H1 (cell line): ENCODE data around the gene NDUFA13. TPM values are rescaled to one million over a fixed set of nuclear protein-coding genes. Genes with fewer than 3 reads are reported as not detected.

Experiments used
- CTCF ChIA-PET: fragments of 300-600 bp; sonication (Branson Sonifier 250); formaldehyde crosslinking; loops from one replicate; lab custom pipeline; 2021; ENCODE audit not compliant: partially characterized antibody; lab: Charles Lee
- POLR2A ChIA-PET: fragments of 300-600 bp; sonication (Branson Sonifier 250); formaldehyde crosslinking; loops from one replicate; lab custom pipeline; 2021; ENCODE audit warnings: inconsistent platforms; ENCODE audit not compliant: partially characterized antibody; lab: Charles Lee
- DNase-seq, 2 experiments: peaks; one replicate each; pipeline versions ENCODE4 v3.0.0 to v3.0.0-alpha.2; 2010 to 2022; ENCODE audit warnings: low spot score in 2 of 2, low read depth in 1 of 2, mixed read lengths in 1 of 2
- FAIRE-seq: peaks from 2 replicates; lab custom pipeline; 2011; peaks lifted over from hg19 to GRCh38; lab: Jason Lieb, UNC
- H2AFZ ChIP-seq: 2 replicates; pipeline ENCODE4 v1.8.1; 2012; ENCODE audit warnings: low read length, inconsistent platforms
- H2AK5ac ChIP-seq: 2 replicates; pipeline ENCODE4 v1.6.1; 2013; ENCODE audit warnings: low read depth, low read length
- H2BK120ac ChIP-seq: replicated peaks from 2 replicates; pipeline ENCODE3; 2013; ENCODE audit warnings: low read depth, low read length, inconsistent platforms
- H2BK12ac ChIP-seq: 2 replicates; pipeline ENCODE4 v1.6.1; 2013; ENCODE audit warnings: low read depth, low read length
- H2BK15ac ChIP-seq: 2 replicates; pipeline ENCODE4 v1.6.1; 2013; ENCODE audit warnings: low read length
- H2BK20ac ChIP-seq: 2 replicates; pipeline ENCODE4 v1.6.1; 2013; ENCODE audit warnings: low read length
- H2BK5ac ChIP-seq: 2 replicates; pipeline ENCODE4 v1.6.1; 2013; ENCODE audit warnings: low read depth, low read length
- H3K14ac ChIP-seq: 2 replicates; pipeline ENCODE4 v1.6.1; 2013; ENCODE audit warnings: inconsistent platforms; ENCODE audit not compliant: insufficient read length
- H3K18ac ChIP-seq: 2 replicates; pipeline ENCODE4 v1.6.1; 2013; ENCODE audit warnings: low read length; ENCODE audit errors: extremely low read depth
- H3K23ac ChIP-seq: 2 replicates; pipeline ENCODE4 v1.6.1; 2013; ENCODE audit warnings: inconsistent platforms; ENCODE audit not compliant: insufficient read length
- H3K23me2 ChIP-seq: 2 replicates; pipeline ENCODE4 v1.6.1; 2013; ENCODE audit warnings: low read depth, low read length
- H3K27ac ChIP-seq: 2 replicates; pipeline ENCODE4 v1.6.1; 2011; ENCODE audit warnings: low read depth, low read length, inconsistent platforms
- H3K27me3 ChIP-seq, 4 experiments: replicated peaks in 1 of 4; 1 replicate in 1 of 4; 2 replicates in 3 of 4; pipeline versions ENCODE4 v1.6.1 to v1.8.1; 2011 to 2013; ENCODE audit warnings: low read length in 3 of 4, mild to moderate bottlenecking in 3 of 4, inconsistent platforms in 2 of 4, mixed read lengths in 2 of 4, moderate library complexity in 1 of 4; ENCODE audit not compliant: control insufficient read depth in 3 of 4, insufficient read depth in 3 of 4; ENCODE audit errors: extremely low read depth in 1 of 4
- H3K36me3 ChIP-seq, 4 experiments: 2 replicates each; pipeline versions ENCODE4 v1.6.1 to v1.8.1; 2011 to 2013; ENCODE audit warnings: mild to moderate bottlenecking in 4 of 4, low read length in 3 of 4, moderate library complexity in 2 of 4, control low read depth in 1 of 4, inconsistent platforms in 1 of 4; ENCODE audit not compliant: insufficient read depth in 4 of 4, control insufficient read depth in 2 of 4
- H3K4ac ChIP-seq: replicated peaks from 2 replicates; pipeline ENCODE3; 2013; ENCODE audit warnings: low read length, low read depth, mixed read lengths, inconsistent platforms; ENCODE audit not compliant: insufficient read length
- H3K4me1 ChIP-seq, 4 experiments: replicated peaks in 1 of 4; 1 replicate in 1 of 4; 2 replicates in 3 of 4; pipeline versions ENCODE4 v1.6.1 to v1.8.1; 2011 to 2013; ENCODE audit warnings: low read length in 3 of 4, inconsistent platforms in 2 of 4, mixed read lengths in 1 of 4; ENCODE audit not compliant: insufficient read depth in 4 of 4, control insufficient read depth in 3 of 4
- H3K4me2 ChIP-seq, 2 experiments: 2 replicates each; pipeline versions ENCODE4 v1.6.1 to v1.8.1; 2011 to 2013; ENCODE audit warnings: low read depth in 2 of 2, low read length in 2 of 2, control low read depth in 1 of 2, inconsistent platforms in 1 of 2, mild to moderate bottlenecking in 1 of 2; ENCODE audit not compliant: insufficient read depth in 1 of 2
- H3K4me3 ChIP-seq, 4 experiments: fragments of 200-600, 300-600 bp in 1 of 4; sonication (generic), shearing (Covaris generic), sonication (Bioruptor Twin) in 1 of 4; 2 replicates each; pipeline versions ENCODE4 v1.5.1 to v1.8.1; 2011 to 2016; ENCODE audit warnings: low read length in 4 of 4, low read depth in 3 of 4, control low read depth in 2 of 4, inconsistent platforms in 2 of 4, mild to moderate bottlenecking in 2 of 4, mixed read lengths in 1 of 4, moderate library complexity in 1 of 4; ENCODE audit not compliant: insufficient read depth in 2 of 4; ENCODE audit errors: extremely low read depth in 1 of 4
- H3K56ac ChIP-seq: replicated peaks from 2 replicates; pipeline ENCODE3; 2013; ENCODE audit warnings: low read depth, mild to moderate bottlenecking, mixed read lengths, low read length, inconsistent platforms; ENCODE audit not compliant: insufficient read length
- H3K79me1 ChIP-seq: 2 replicates; pipeline ENCODE4 v1.6.1; 2013; ENCODE audit warnings: low read depth, low read length, control low read depth
- H3K79me2 ChIP-seq, 2 experiments: 2 replicates each; pipeline versions ENCODE4 v1.6.1 to v1.8.1; 2012 to 2013; ENCODE audit warnings: low read length in 2 of 2, mild to moderate bottlenecking in 2 of 2, inconsistent platforms in 1 of 2; ENCODE audit not compliant: insufficient read depth in 2 of 2, control insufficient read depth in 1 of 2
- H3K9ac ChIP-seq, 4 experiments: replicated peaks in 1 of 4; 1 replicate in 1 of 4; 2 replicates in 3 of 4; pipeline versions ENCODE4 v1.6.1 to v1.8.1; 2011 to 2013; ENCODE audit warnings: low read depth in 3 of 4, low read length in 3 of 4, control low read depth in 2 of 4, mild to moderate bottlenecking in 2 of 4, moderate library complexity in 2 of 4, inconsistent platforms in 1 of 4; ENCODE audit errors: extremely low read depth in 1 of 4
- H3K9me3 ChIP-seq, 2 experiments: 2 replicates each; pipeline versions ENCODE4 v1.6.1 to v1.8.1; 2012 to 2013; ENCODE audit warnings: mild to moderate bottlenecking in 2 of 2, moderate library complexity in 2 of 2, control low read depth in 1 of 2, inconsistent platforms in 1 of 2, low read depth in 1 of 2, low read length in 1 of 2, mixed read lengths in 1 of 2; ENCODE audit not compliant: insufficient read depth in 2 of 2
- H4K20me1 ChIP-seq, 2 experiments: replicated peaks in 1 of 2; 2 replicates each; pipeline versions ENCODE3 to v1.8.1; 2011 to 2013; ENCODE audit warnings: inconsistent platforms in 2 of 2, low read length in 2 of 2, mild to moderate bottlenecking in 1 of 2; ENCODE audit not compliant: insufficient read depth in 2 of 2, control insufficient read depth in 1 of 2
- H4K5ac ChIP-seq: 2 replicates; pipeline ENCODE4 v1.6.1; 2013; ENCODE audit warnings: low read length, low read depth, mixed read lengths, inconsistent platforms; ENCODE audit not compliant: insufficient read length
- H4K8ac ChIP-seq: 2 replicates; pipeline ENCODE4 v1.8.0; 2013; ENCODE audit warnings: mild to moderate bottlenecking, moderate library complexity, low read length, inconsistent platforms; ENCODE audit not compliant: insufficient read depth; ENCODE audit errors: extremely low read depth
- H4K91ac ChIP-seq: replicated peaks from 2 replicates; pipeline ENCODE3; 2013; ENCODE audit warnings: low read length, mixed read lengths, inconsistent platforms; ENCODE audit not compliant: insufficient read length
- ATF2 ChIP-seq: IDR thresholded peaks from 2 replicates; pipeline ENCODE4 v1.6.1; 2012; ENCODE audit warnings: low read length, inconsistent platforms
- CHD1 ChIP-seq: IDR thresholded peaks from 2 replicates; pipeline ENCODE4 v1.6.1; 2012; ENCODE audit warnings: low read depth, low read length, improper control_type of control experiment
- GTF2F1 ChIP-seq: IDR thresholded peaks from 2 replicates; pipeline ENCODE4 v1.6.1; 2012; ENCODE audit warnings: low read depth, low read length, improper control_type of control experiment, borderline replicate concordance
- KDM5A ChIP-seq: fragments of 200-600 bp; IDR thresholded peaks from 2 replicates; pipeline ENCODE4 v1.7.1; 2012; ENCODE audit warnings: mild to moderate bottlenecking, low read length, inconsistent platforms, mixed read lengths
- MAX ChIP-seq: IDR thresholded peaks from 2 replicates; pipeline ENCODE4 v1.6.1; 2012; ENCODE audit warnings: inconsistent platforms
- RBBP5 ChIP-seq: IDR thresholded peaks from 2 replicates; pipeline ENCODE4 v1.7.1; 2012; ENCODE audit warnings: low read depth, mild to moderate bottlenecking, inconsistent platforms, low read length, moderate library complexity, borderline replicate concordance
- SIN3A ChIP-seq, 2 experiments: IDR thresholded peaks in 1 of 2; conservative IDR thresholded peaks in 1 of 2; 2 replicates each; pipeline ENCODE4 v1.6.1; 2011 to 2012; ENCODE audit warnings: low read length in 2 of 2, improper control_type of control experiment in 1 of 2, low read depth in 1 of 2, mild to moderate bottlenecking in 1 of 2
- SRF ChIP-seq: IDR thresholded peaks from 2 replicates; pipeline ENCODE4 v1.6.1; 2011; ENCODE audit warnings: mild to moderate bottlenecking, low read depth, low read length, moderate library complexity
- TEAD4 ChIP-seq: IDR thresholded peaks from 2 replicates; pipeline ENCODE4 v1.6.1; 2012; ENCODE audit warnings: low read depth, low read length, inconsistent platforms, mixed read lengths
- WGBS, 2 experiments: shearing (Covaris generic) in 1 of 2; methylation state at CpG; one replicate each; pipeline versions ENCODE4 v1.1.6 to v1.1.7; 2013 to 2015; ENCODE audit warnings: low lambda C conversion rate in 2 of 2, mixed read lengths in 2 of 2, inconsistent platforms in 1 of 2, low coverage in 1 of 2, missing lambda C conversion rate in 1 of 2; ENCODE audit not compliant: insufficient replicate concordance in 2 of 2, insufficient coverage in 1 of 2, insufficient read length in 1 of 2; ENCODE audit errors: extremely low coverage in 1 of 2, missing lambda C conversion rate in 1 of 2; 5-methylcytosine and 5-hydroxymethylcytosine counted together
- polyA plus RNA-seq, 7 experiments: library from polyadenylated mRNA; depleted of rRNA in 3 of 7; stranded (reverse) in 5 of 7; unstranded in 2 of 7; fragments of >200 nt in 5 of 7; fragments of 200-250 nt in 2 of 7; gene quantifications; 1 replicate in 5 of 7; 2 replicates in 1 of 7; 4 replicates in 1 of 7; pipeline versions ENCODE4 v1.2.1 to v1.2.3, GENCODE V29; 2011 to 2013; ENCODE audit warnings: missing spikeins in 2 of 7, mixed read lengths in 2 of 7
- total RNA-seq: library from RNA; stranded (reverse); fragmentation: NEBNext Ultra II Directional; extraction: Animal tissue kit (Norgen Biotek cat#: 25700); gene quantifications from 2 replicates; pipeline ENCODE4 v1.2.1, GENCODE V29; 2021

Gene NDUFA13
- total and polyA plus RNA-seq, 2 of the 8 experiments (the other 6 are each of a cell fraction or from before 2014, with no cell fraction given): 413 to 1,105 TPM

- CTCF ChIA-PET: interaction anchor here (0.6 to 20.0 kb wide), 12 partner anchors 10 to 241 kb away, joined by 3 to 223 read pairs (median 4); no protein-coding TSS in a partner anchor
- H3K79me1 ChIP-seq: no peaks in the 10 kb centered on the region; the same call in 1 of the 2 replicates
- no peak for TF ChIP-seq ATF2
- no peak for TF ChIP-seq RBBP5
- no peak for TF ChIP-seq GTF2F1
- no peak for TF ChIP-seq SIN3A (conservative IDR thresholded peaks at IDR 0.05 in 1 of 2, IDR thresholded peaks at IDR 0.05 in 1 of 2; ENCODE audit: low read depth in 1 of 2, low read length in 2 of 2)
- TF ChIP-seq SRF: no peak
- no peak for TF ChIP-seq CHD1
- TF ChIP-seq KDM5A: no peak
- no peak for TF ChIP-seq TEAD4
- TF ChIP-seq MAX: no peak
Measured at GRCh38 chr19:19568802-19569756, 53.1 kb downstream of the NDUFA13 start.

More at GRCh38 chr19:19568802-19569756, 53.1 kb downstream of the NDUFA13 start:
- no peaks in the 10 kb centered on the region; the same call in 1 of the 2 replicates for H3K23me2 ChIP-seq
- H3K4me3 ChIP-seq: no peak overlapping the region
- H3K27ac ChIP-seq: no peak overlapping the region
- H3K36me3 ChIP-seq: no peaks in the 10 kb centered on the region; a peak in 1 of 8 replicates
- no peak overlapping the region for H2BK12ac ChIP-seq
- H2BK20ac ChIP-seq: no peak overlapping the region
- no peak overlapping the region for H4K8ac ChIP-seq
- no peak overlapping the region for H4K5ac ChIP-seq
- no peak overlapping the region for H3K9ac ChIP-seq
- no peak overlapping the region for H3K14ac ChIP-seq
- H4K20me1 ChIP-seq: no peaks in the 10 kb centered on the region
- H3K56ac ChIP-seq: no peak overlapping the region
- no peak for FAIRE-seq
- H3K79me2 ChIP-seq: no peaks in the 10 kb centered on the region
- no peak overlapping the region for H2AFZ ChIP-seq
- H2BK15ac ChIP-seq: no peak overlapping the region
- no peak overlapping the region for H4K91ac ChIP-seq
- no peak overlapping the region for H2AK5ac ChIP-seq
- no peak overlapping the region for H3K18ac ChIP-seq
- H2BK5ac ChIP-seq: no peak overlapping the region
- H3K9me3 ChIP-seq: no peaks in the 10 kb centered on the region
- POLR2A ChIA-PET: interaction anchor here (0.9 to 1.4 kb wide), 2 partner anchors 9 to 27 kb away, joined by 3 read pairs; no protein-coding TSS in a partner anchor
- no peak overlapping the region for H3K23ac ChIP-seq
- no peaks in the 10 kb centered on the region for H3K27me3 ChIP-seq
- no peak overlapping the region for H3K4ac ChIP-seq
- 90% methylated on average over 25 of the region's 25 CpGs; no CpG with 5 or more reads in 1 of the 2 experiments for WGBS, 2 experiments
- H3K4me2 ChIP-seq: no peak overlapping the region
- H3K4me1 ChIP-seq: peaks cover 0 to 6% (median 0%) of the 10 kb centered on the region in 4 experiments; a peak in 3 of 7 replicates
- no peak overlapping the region for H2BK120ac ChIP-seq
- no peak for DNase-seq
